Testis (tissue), 2 donors: ENCODE measurements around the gene HACD1.

Source experiments
- CTCF ChIP-seq, 3 experiments: fragments of 450-650 bp in 2 of 3; fragments of 200-600 bp in 1 of 3; sonication (generic) in 1 of 3; IDR thresholded peaks; one replicate each; pipeline ENCODE4 v1.5.1; 2016 to 2019; ENCODE audit warnings: antibody characterized with exemption in 3 of 3, mild to moderate bottlenecking in 2 of 3, moderate library complexity in 1 of 3
- POLR2A ChIP-seq: fragments of 450-650 bp; IDR thresholded peaks from one replicate; pipeline ENCODE4 v1.6.1; 2017; ENCODE audit warnings: antibody characterized with exemption, mild to moderate bottlenecking, moderate library complexity

GRCh38 chr10:17660921-17661320 is 43.7 kb upstream of the HACD1 start:
- TF ChIP-seq CTCF (IDR thresholded peaks at IDR 0.05) (no peak), POLR2A (no peak)
